Ishikawa (cell line): ENCODE data around the gene TBXAS1.
A peak's percentile ranks its signal among the peaks of the same experiment; 100 is the strongest.

ENCODE experiments used
- CEBPB ChIP-seq: IDR thresholded peaks from 2 replicates; pipeline ENCODE4 v1.6.1; 2012
- CREB1 ChIP-seq: IDR thresholded peaks from 2 replicates; pipeline ENCODE4 v1.6.1; 2012; ENCODE audit warnings: low read depth
- EGR1 ChIP-seq: IDR thresholded peaks from 2 replicates; pipeline ENCODE4 v1.6.1; 2012
- EP300 ChIP-seq: IDR thresholded peaks from 2 replicates; pipeline ENCODE4 v1.6.1; 2012; ENCODE audit warnings: borderline replicate concordance
- FOXM1 ChIP-seq: IDR thresholded peaks from 2 replicates; pipeline ENCODE4 v1.6.1; 2012; ENCODE audit warnings: low read depth, borderline replicate concordance
- MAX ChIP-seq: IDR thresholded peaks from 2 replicates; pipeline ENCODE4 v1.6.1; 2012
- NFIC ChIP-seq: IDR thresholded peaks from 2 replicates; pipeline ENCODE4 v1.6.1; 2012
- RAD21 ChIP-seq: IDR thresholded peaks from 2 replicates; pipeline ENCODE4 v1.6.1; 2012; ENCODE audit warnings: low read depth
- REST ChIP-seq: IDR thresholded peaks from 2 replicates; pipeline ENCODE4 v1.6.1; 2012; ENCODE audit warnings: low read depth, mild to moderate bottlenecking
- TAF1 ChIP-seq: IDR thresholded peaks from 2 replicates; pipeline ENCODE4 v1.6.1; 2012; ENCODE audit warnings: low read depth, mild to moderate bottlenecking
- TCF12 ChIP-seq: IDR thresholded peaks from 2 replicates; pipeline ENCODE4 v1.6.1; 2012; ENCODE audit warnings: low read depth
- TEAD4 ChIP-seq: IDR thresholded peaks from 2 replicates; pipeline ENCODE4 v1.6.1; 2012
- YY1 ChIP-seq: IDR thresholded peaks from 2 replicates; pipeline ENCODE4 v1.6.1; 2012; ENCODE audit warnings: low read depth
- ZBTB7A ChIP-seq: IDR thresholded peaks from 2 replicates; pipeline ENCODE4 v1.6.1; 2012; ENCODE audit warnings: low read depth
- TF ChIP-seq, protein P1 (sequence below): IDR thresholded peaks from 2 replicates; pipeline ENCODE4 v1.6.1; 2012

Gene TBXAS1

DNA sequence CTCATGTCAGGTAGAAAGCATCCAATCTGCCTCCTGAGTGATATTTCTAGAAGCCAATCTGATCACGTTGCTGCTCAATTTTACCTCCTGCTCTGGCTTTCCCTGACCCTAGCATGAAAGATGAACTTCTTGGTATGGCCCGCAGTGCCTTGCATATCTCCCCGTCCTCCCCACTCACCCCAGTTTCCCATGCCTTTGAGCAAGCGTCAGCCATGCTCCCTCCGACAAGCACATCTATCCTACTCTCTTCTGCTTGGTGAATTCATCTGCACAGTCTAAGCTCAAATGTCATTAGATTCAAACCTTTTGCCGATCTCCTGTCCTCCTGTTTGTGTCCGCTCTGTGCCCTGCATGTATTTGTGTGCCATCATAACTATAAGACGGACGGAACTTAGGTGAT, 6.2 kb upstream of the TBXAS1 start:
- no peak for TF ChIP-seq EP300
- no peak for TF ChIP-seq RAD21
- no peak for TF ChIP-seq CEBPB

- TF ChIP-seq FOXM1 (no peak), TEAD4 (no peak), ZBTB7A (no peak), RAD21 (no peak), TAF1 (no peak), TCF12 (no peak), MAX (no peak), CREB1 (no peak), REST (no peak), CEBPB (no peak), EGR1 (no peak), EP300 (no peak), YY1 (no peak), NFIC (no peak)
- TF ChIP-seq, protein P1, sequence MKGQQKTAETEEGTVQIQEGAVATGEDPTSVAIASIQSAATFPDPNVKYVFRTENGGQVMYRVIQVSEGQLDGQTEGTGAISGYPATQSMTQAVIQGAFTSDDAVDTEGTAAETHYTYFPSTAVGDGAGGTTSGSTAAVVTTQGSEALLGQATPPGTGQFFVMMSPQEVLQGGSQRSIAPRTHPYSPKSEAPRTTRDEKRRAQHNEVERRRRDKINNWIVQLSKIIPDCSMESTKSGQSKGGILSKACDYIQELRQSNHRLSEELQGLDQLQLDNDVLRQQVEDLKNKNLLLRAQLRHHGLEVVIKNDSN: no peak
These were observed 5.0 kb upstream of the TBXAS1 start for GRCh38 chr7:139823959-139824521.

DNA sequence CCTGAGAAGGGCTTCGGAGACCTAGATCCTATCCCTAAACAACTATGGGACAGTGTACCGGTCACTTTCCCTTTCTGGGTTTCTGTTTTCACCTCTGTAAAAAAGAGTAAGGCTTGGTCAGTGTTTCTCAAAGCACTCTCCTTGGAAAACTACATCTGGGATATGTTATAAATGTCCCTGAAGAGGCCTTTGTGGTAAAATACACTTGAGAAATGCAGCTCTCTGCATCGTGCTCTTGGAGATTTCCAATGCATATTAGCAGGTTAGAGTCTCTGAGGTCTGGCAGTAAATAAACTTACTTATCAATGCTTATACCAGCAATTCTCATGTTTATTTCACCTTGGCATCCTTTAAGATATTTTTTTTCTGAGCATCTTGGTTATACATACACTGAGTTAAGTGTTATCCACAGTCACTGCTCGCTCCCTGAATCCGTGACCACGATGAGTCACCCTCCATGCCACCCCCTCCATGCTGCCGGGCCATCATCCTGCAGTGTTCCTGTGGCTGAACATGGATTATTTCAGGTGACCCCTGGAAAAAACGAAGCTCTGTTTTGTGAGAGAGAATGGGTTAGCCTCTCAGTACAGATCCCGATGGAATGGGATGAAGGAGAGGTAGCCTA, 3.3 kb upstream of the TBXAS1 start:
- TF ChIP-seq NFIC: no peak
- no peak for TF ChIP-seq CEBPB
- no peak for TF ChIP-seq FOXM1
- TF ChIP-seq REST: no peak
- no peak for TF ChIP-seq EGR1
- TF ChIP-seq TEAD4: no peak
- no peak for TF ChIP-seq TCF12
- TF ChIP-seq EP300: no peak
- TF ChIP-seq, protein P1: no peak
- TF ChIP-seq YY1: no peak
- no peak for TF ChIP-seq ZBTB7A
- no peak for TF ChIP-seq CREB1
- no peak for TF ChIP-seq TAF1

DNA sequence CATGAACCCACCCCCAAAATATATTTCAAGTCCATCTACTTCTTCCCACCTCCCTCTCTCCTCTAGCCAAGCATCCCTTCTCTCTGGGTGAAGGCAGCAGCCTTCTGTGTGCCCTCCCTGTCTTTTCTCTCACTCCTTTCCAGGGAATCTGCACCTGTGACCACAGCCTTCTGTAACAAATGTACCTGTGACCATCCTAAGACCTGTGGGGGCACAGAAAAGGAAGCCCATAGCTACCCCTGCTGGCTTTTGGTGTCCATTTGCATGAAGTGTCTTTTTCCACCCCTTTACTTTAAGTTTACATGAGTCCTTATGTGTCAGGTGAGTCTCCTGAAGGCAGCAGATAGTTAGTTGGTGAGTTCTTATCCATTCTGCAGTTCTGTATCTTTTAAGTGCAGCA, 2.0 kb upstream of the TBXAS1 start:
- TF ChIP-seq FOXM1 (no peak), RAD21 (peak; percentile 30; the same call in 1 of the 2 replicates)

DNA sequence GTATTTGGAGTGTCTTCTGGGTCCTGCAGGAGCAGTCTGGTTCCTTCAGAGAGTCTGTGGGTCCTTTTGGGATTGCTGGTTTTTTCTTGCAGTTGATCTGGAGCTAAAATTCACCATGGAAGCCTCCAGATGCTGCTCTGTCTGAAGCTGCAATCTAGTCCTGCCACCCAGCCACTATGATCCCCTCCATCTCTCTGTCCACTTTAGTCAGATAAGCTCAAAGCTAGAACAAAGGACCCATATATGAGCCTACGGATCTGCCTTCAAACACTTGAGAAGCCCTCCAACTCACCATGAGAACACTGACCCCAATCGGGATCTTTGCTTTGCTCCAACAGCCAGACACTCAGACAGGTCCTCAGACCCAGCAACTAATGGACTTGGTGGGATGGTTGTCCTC, 618 bp upstream of the TBXAS1 start:
- TF ChIP-seq REST: no peak
- no peak for TF ChIP-seq CEBPB
- no peak for TF ChIP-seq ZBTB7A
- no peak for TF ChIP-seq EGR1
- TF ChIP-seq NFIC: no peak
